HepG2 (cell line): ENCODE measurements around the gene CELF4. TPM values are rescaled to one million over a fixed set of nuclear protein-coding genes. Genes with fewer than 3 reads are reported as not detected.

Source experiments
- ATAC-seq: fragments of 200-7000 bp; cut with Tn5 transposase; 3 replicates; pipeline ENCODE4 v1.9.1; 2020; ENCODE audit warnings: mild to moderate bottlenecking, moderate library complexity
- BruUV-seq: library from RNA; stranded (reverse); fragments of 400-500 nt; replicated peaks from 2 replicates; lab custom pipeline; 2021; lab: Mats Ljungman, UMichigan
- CTCF ChIA-PET: fragments of 300-600 bp; formaldehyde crosslinking; extraction: SDS; loops from one replicate; lab custom pipeline; 2021; ENCODE audit warnings: low total read pairs, inconsistent platforms, low intra/inter-chr PET ratio; lab: Yijun Ruan, JAX
- POLR2A ChIA-PET: fragments of 350-600 bp; sonication (Branson Sonifier 250); formaldehyde crosslinking; loops from one replicate; lab custom pipeline; 2020; ENCODE audit warnings: antibody characterized with exemption, inconsistent platforms; lab: Yijun Ruan, JAX
- DNase-seq: peaks from one replicate; pipeline ENCODE4 v3.0.0-alpha.2; 2015; ENCODE audit warnings: low spot score
- FAIRE-seq: peaks from 3 replicates; lab custom pipeline; 2011; peaks lifted over from hg19 to GRCh38; lab: Jason Lieb, UNC
- H2AFZ ChIP-seq: one replicate; pipeline ENCODE4 v1.6.1; 2011; ENCODE audit warnings: low read length, inconsistent platforms
- H3K27ac ChIP-seq: fragments of 300-600 bp; 3 replicates; pipeline ENCODE4 v1.8.0; 2011; ENCODE audit warnings: mixed run types, mild to moderate bottlenecking, mixed read lengths, low read length, inconsistent platforms; ENCODE audit not compliant: insufficient read depth; ENCODE audit errors: extremely low read length
- H3K27me3 ChIP-seq, 2 experiments: fragments of 200-600 bp in 1 of 2; 2 replicates in 1 of 2; 3 replicates in 1 of 2; pipeline versions ENCODE4 v1.6.0 to v1.8.0; 2011; ENCODE audit warnings: low read length in 2 of 2, mild to moderate bottlenecking in 2 of 2, moderate library complexity in 2 of 2, inconsistent platforms in 1 of 2; ENCODE audit not compliant: insufficient read depth in 2 of 2, control insufficient read depth in 1 of 2
- H3K36me3 ChIP-seq, 2 experiments: fragments of 200-600 bp in 1 of 2; replicated peaks in 1 of 2; 2 replicates in 1 of 2; 3 replicates in 1 of 2; pipeline versions ENCODE4 v1.5.1 to v1.8.0; 2011; ENCODE audit warnings: low read length in 2 of 2, inconsistent platforms in 1 of 2; ENCODE audit not compliant: insufficient read depth in 2 of 2, control insufficient read depth in 1 of 2
- H3K4me1 ChIP-seq: 2 replicates; pipeline ENCODE4 v1.5.1; 2012; ENCODE audit warnings: low read length, inconsistent platforms; ENCODE audit not compliant: insufficient read depth
- H3K4me2 ChIP-seq: 2 replicates; pipeline ENCODE4 v1.6.0; 2011; ENCODE audit warnings: low read depth, low read length, inconsistent platforms
- H3K4me3 ChIP-seq, 3 experiments: fragments of 200-600 bp in 1 of 3; sonication (generic), shearing (Covaris generic) in 1 of 3; replicated peaks in 1 of 3; 2 replicates each; pipeline ENCODE4 v1.5.1; 2011 to 2016; ENCODE audit warnings: low read length in 3 of 3, inconsistent platforms in 2 of 3, low read depth in 2 of 3, mild to moderate bottlenecking in 2 of 3, control low read depth in 1 of 3, mixed read lengths in 1 of 3; ENCODE audit not compliant: insufficient read depth in 1 of 3
- H3K79me2 ChIP-seq: one replicate; pipeline ENCODE4 v1.6.1; 2011; ENCODE audit warnings: low read length, inconsistent platforms; ENCODE audit not compliant: insufficient read depth
- H3K9ac ChIP-seq: 2 replicates; pipeline ENCODE4 v1.6.0; 2011; ENCODE audit warnings: mild to moderate bottlenecking, low read depth, low read length, inconsistent platforms; ENCODE audit not compliant: insufficient read depth
- H3K9me3 ChIP-seq: 2 replicates; pipeline ENCODE4 v1.5.1; 2012; ENCODE audit warnings: mild to moderate bottlenecking, low read length
- H4K20me1 ChIP-seq: 2 replicates; pipeline ENCODE4 v1.6.0; 2011; ENCODE audit warnings: inconsistent platforms, mild to moderate bottlenecking, low read length, moderate library complexity; ENCODE audit not compliant: insufficient read depth
- BHLHE40 ChIP-seq: IDR thresholded peaks from 2 replicates; pipeline ENCODE4 v1.6.1; 2011; ENCODE audit warnings: low read length, improper control_type of control experiment
- CEBPB ChIP-seq: IDR thresholded peaks from 2 replicates; pipeline ENCODE4 v1.6.1; 2011; ENCODE audit warnings: low read depth, low read length, improper control_type of control experiment, borderline replicate concordance
- TSC22D2 ChIP-seq: sonication (generic); formaldehyde crosslinking; IDR thresholded peaks from 2 replicates; pipeline ENCODE4 v1.5.1; 2020; ENCODE audit warnings: missing genetic modification reagents, mild to moderate bottlenecking, borderline replicate concordance
- ZFP82 ChIP-seq: sonication (generic); formaldehyde crosslinking; IDR thresholded peaks from 2 replicates; pipeline ENCODE4 v1.5.1; 2020; ENCODE audit warnings: mild to moderate bottlenecking, missing genetic modification reagents, borderline replicate concordance
- ZNF441 ChIP-seq: sonication (generic); formaldehyde crosslinking; IDR thresholded peaks from 2 replicates; pipeline ENCODE4 v1.7.0; 2021; ENCODE audit warnings: missing genetic modification reagents, borderline replicate concordance
- WGBS: methylation state at CpG from one replicate; pipeline ENCODE4 v1.1.6; 2017; ENCODE audit warnings: low lambda C conversion rate; 5-methylcytosine and 5-hydroxymethylcytosine counted together
- in situ Hi-C: cut with HindIII; loops from 2 replicates; pipeline ENCODE4 v1.10.0; 2017; ENCODE audit warnings: low pct_unique_long_range_greater_than_20kb; ENCODE audit not compliant: extremely low pct_ligation_motif_present
- intact Hi-C: fragments of 100-400 bp; cut with micrococcal nuclease; formaldehyde crosslinking; loops from one replicate; pipeline ENCODE4 v1.10.0; 2022; ENCODE audit not compliant: unreplicated experiment
- polyA plus RNA-seq, 8 experiments: library from polyadenylated mRNA; depleted of rRNA in 3 of 8; stranded (reverse) in 7 of 8; unstranded in 1 of 8; fragments of >200 nt; fragmentation: Illumina TruSeq in 4 of 8; extraction: Trizol in 4 of 8; gene quantifications; 2 replicates each; pipeline versions ENCODE4 v1.2.1 to v1.2.3, GENCODE V29; 2011 to 2016; ENCODE audit warnings: low read depth in 4 of 8, missing spikeins in 1 of 8, mixed read lengths in 1 of 8; ENCODE audit not compliant: insufficient read depth in 1 of 8
- total RNA-seq, 5 experiments: library from RNA; depleted of rRNA; stranded (reverse); fragments of >200 nt; fragmentation: Illumina TruSeq; extraction: Trizol; gene quantifications; 2 replicates each; pipeline ENCODE4 v1.2.3, GENCODE V29; 2016; ENCODE audit warnings: low read depth in 1 of 5
- TF ChIP-seq, protein P1 (sequence below): sonication (generic); formaldehyde crosslinking; IDR thresholded peaks from 2 replicates; pipeline ENCODE4 v1.5.1; 2020; ENCODE audit warnings: mild to moderate bottlenecking, missing genetic modification reagents, borderline replicate concordance
- TF ChIP-seq, protein P2 (sequence below): sonication (generic); formaldehyde crosslinking; IDR thresholded peaks from 2 replicates; pipeline ENCODE4 v1.4.0; 2020; ENCODE audit warnings: mild to moderate bottlenecking, missing genetic modification reagents
- TF ChIP-seq, protein P3 (sequence below): sonication (generic); formaldehyde crosslinking; IDR thresholded peaks from 2 replicates; pipeline ENCODE4 v1.5.1; 2020; ENCODE audit warnings: missing genetic modification reagents, mild to moderate bottlenecking, borderline replicate concordance
- TF ChIP-seq, protein P4 (sequence below): sonication (generic); formaldehyde crosslinking; IDR thresholded peaks from 2 replicates; pipeline ENCODE4 v1.4.0; 2020; ENCODE audit warnings: missing genetic modification reagents

Gene CELF4
- total and polyA plus RNA-seq, 2 of the 13 experiments (the other 11 are each of a cell fraction or from before 2014, with no cell fraction given): not detected

DNA sequence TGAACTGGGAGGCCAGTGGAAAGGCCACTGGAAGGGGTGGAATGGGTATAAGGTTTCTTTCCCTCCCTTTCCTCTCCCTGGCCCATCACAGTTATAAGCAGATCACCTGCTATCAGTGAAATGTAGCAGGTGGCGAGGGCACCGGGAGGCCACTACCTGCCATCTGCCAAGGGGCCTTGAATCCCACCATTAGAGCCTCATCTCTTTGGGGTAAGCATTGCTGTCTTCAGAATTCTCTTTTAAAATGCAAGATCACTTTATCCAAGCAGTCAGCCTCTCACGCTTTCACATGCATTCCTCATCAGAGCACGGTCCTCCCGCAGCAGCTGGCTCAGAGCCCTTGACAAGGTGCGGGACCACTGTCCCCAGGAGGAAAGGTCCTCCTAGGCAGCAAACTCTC is 268.5 kb downstream of the CELF4 start:
- no peaks in the 10 kb centered on the region for H3K27me3 ChIP-seq
- BruUV-seq: no TSS peak

More for the DNA sequence above, 268.5 kb downstream of the CELF4 start:
- H3K4me3 ChIP-seq: no peak overlapping the region
- no peaks in the 10 kb centered on the region for H4K20me1 ChIP-seq
- H3K27ac ChIP-seq: no peak overlapping the region
- no peaks in the 10 kb centered on the region for H3K9me3 ChIP-seq
- H3K36me3 ChIP-seq: no peaks in the 10 kb centered on the region
- H3K4me1 ChIP-seq: peaks cover 25% of the 10 kb centered on the region
- no peaks in the 10 kb centered on the region for H3K79me2 ChIP-seq
- in situ Hi-C loops (no loop called here), intact Hi-C loops (no loop called here)
- H3K9ac ChIP-seq: no peak overlapping the region
- TF ChIP-seq CEBPB (no peak), ZFP82 (CRISPR knock-in tag) (no peak), BHLHE40 (no peak), TSC22D2 (CRISPR knock-in tag) (no peak), ZNF441 (CRISPR knock-in tag) (no peak)
- TF ChIP-seq, protein P1, sequence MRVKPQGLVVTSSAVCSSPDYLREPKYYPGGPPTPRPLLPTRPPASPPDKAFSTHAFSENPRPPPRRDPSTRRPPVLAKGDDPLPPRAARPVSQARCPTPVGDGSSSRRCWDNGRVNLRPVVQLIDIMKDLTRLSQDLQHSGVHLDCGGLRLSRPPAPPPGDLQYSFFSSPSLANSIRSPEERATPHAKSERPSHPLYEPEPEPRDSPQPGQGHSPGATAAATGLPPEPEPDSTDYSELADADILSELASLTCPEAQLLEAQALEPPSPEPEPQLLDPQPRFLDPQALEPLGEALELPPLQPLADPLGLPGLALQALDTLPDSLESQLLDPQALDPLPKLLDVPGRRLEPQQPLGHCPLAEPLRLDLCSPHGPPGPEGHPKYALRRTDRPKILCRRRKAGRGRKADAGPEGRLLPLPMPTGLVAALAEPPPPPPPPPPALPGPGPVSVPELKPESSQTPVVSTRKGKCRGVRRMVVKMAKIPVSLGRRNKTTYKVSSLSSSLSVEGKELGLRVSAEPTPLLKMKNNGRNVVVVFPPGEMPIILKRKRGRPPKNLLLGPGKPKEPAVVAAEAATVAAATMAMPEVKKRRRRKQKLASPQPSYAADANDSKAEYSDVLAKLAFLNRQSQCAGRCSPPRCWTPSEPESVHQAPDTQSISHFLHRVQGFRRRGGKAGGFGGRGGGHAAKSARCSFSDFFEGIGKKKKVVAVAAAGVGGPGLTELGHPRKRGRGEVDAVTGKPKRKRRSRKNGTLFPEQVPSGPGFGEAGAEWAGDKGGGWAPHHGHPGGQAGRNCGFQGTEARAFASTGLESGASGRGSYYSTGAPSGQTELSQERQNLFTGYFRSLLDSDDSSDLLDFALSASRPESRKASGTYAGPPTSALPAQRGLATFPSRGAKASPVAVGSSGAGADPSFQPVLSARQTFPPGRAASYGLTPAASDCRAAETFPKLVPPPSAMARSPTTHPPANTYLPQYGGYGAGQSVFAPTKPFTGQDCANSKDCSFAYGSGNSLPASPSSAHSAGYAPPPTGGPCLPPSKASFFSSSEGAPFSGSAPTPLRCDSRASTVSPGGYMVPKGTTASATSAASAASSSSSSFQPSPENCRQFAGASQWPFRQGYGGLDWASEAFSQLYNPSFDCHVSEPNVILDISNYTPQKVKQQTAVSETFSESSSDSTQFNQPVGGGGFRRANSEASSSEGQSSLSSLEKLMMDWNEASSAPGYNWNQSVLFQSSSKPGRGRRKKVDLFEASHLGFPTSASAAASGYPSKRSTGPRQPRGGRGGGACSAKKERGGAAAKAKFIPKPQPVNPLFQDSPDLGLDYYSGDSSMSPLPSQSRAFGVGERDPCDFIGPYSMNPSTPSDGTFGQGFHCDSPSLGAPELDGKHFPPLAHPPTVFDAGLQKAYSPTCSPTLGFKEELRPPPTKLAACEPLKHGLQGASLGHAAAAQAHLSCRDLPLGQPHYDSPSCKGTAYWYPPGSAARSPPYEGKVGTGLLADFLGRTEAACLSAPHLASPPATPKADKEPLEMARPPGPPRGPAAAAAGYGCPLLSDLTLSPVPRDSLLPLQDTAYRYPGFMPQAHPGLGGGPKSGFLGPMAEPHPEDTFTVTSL: no peak
- TF ChIP-seq, protein P2, sequence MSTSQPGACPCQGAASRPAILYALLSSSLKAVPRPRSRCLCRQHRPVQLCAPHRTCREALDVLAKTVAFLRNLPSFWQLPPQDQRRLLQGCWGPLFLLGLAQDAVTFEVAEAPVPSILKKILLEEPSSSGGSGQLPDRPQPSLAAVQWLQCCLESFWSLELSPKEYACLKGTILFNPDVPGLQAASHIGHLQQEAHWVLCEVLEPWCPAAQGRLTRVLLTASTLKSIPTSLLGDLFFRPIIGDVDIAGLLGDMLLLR: no peak
- TF ChIP-seq, protein P3, sequence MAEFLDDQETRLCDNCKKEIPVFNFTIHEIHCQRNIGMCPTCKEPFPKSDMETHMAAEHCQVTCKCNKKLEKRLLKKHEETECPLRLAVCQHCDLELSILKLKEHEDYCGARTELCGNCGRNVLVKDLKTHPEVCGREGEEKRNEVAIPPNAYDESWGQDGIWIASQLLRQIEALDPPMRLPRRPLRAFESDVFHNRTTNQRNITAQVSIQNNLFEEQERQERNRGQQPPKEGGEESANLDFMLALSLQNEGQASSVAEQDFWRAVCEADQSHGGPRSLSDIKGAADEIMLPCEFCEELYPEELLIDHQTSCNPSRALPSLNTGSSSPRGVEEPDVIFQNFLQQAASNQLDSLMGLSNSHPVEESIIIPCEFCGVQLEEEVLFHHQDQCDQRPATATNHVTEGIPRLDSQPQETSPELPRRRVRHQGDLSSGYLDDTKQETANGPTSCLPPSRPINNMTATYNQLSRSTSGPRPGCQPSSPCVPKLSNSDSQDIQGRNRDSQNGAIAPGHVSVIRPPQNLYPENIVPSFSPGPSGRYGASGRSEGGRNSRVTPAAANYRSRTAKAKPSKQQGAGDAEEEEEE (CRISPR knock-in tag): no peak
- TF ChIP-seq, protein P4, sequence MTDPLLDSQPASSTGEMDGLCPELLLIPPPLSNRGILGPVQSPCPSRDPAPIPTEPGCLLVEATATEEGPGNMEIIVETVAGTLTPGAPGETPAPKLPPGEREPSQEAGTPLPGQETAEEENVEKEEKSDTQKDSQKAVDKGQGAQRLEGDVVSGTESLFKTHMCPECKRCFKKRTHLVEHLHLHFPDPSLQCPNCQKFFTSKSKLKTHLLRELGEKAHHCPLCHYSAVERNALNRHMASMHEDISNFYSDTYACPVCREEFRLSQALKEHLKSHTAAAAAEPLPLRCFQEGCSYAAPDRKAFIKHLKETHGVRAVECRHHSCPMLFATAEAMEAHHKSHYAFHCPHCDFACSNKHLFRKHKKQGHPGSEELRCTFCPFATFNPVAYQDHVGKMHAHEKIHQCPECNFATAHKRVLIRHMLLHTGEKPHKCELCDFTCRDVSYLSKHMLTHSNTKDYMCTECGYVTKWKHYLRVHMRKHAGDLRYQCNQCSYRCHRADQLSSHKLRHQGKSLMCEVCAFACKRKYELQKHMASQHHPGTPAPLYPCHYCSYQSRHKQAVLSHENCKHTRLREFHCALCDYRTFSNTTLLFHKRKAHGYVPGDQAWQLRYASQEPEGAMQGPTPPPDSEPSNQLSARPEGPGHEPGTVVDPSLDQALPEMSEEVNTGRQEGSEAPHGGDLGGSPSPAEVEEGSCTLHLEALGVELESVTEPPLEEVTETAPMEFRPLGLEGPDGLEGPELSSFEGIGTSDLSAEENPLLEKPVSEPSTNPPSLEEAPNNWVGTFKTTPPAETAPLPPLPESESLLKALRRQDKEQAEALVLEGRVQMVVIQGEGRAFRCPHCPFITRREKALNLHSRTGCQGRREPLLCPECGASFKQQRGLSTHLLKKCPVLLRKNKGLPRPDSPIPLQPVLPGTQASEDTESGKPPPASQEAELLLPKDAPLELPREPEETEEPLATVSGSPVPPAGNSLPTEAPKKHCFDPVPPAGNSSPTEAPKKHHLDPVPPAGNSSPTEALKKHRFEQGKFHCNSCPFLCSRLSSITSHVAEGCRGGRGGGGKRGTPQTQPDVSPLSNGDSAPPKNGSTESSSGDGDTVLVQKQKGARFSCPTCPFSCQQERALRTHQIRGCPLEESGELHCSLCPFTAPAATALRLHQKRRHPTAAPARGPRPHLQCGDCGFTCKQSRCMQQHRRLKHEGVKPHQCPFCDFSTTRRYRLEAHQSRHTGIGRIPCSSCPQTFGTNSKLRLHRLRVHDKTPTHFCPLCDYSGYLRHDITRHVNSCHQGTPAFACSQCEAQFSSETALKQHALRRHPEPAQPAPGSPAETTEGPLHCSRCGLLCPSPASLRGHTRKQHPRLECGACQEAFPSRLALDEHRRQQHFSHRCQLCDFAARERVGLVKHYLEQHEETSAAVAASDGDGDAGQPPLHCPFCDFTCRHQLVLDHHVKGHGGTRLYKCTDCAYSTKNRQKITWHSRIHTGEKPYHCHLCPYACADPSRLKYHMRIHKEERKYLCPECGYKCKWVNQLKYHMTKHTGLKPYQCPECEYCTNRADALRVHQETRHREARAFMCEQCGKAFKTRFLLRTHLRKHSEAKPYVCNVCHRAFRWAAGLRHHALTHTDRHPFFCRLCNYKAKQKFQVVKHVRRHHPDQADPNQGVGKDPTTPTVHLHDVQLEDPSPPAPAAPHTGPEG (CRISPR knock-in tag): no peak
- FAIRE-seq (no peak), DNase-seq (no peak), ATAC-seq (no peak)
- ChIA-PET POLR2A (no interaction called here), CTCF (no interaction called here)
- no peak overlapping the region for H2AFZ ChIP-seq
- 43% methylated on average over 6 of the region's 6 CpGs for WGBS
- no peak overlapping the region for H3K4me2 ChIP-seq
